Measurements from ENCODE around the gene SLC25A29. TPM values are rescaled to one million over a fixed set of nuclear protein-coding genes. Genes with fewer than 3 reads are reported as not detected.

The SLC25A29 gene, protein sequence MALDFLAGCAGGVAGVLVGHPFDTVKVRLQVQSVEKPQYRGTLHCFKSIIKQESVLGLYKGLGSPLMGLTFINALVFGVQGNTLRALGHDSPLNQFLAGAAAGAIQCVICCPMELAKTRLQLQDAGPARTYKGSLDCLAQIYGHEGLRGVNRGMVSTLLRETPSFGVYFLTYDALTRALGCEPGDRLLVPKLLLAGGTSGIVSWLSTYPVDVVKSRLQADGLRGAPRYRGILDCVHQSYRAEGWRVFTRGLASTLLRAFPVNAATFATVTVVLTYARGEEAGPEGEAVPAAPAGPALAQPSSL
- total RNA-seq (2021; fragmentation: NEBNext Ultra II Directional; extraction: Animal tissue kit (Norgen Biotek cat#: 25700)) (135 TPM in 2 replicates), polyA plus RNA-seq (2011; rRNA removed) (177 and 264 TPM in 2 replicates), polyA minus RNA-seq (2011; rRNA and poly(A)+ RNA removed) (33.9 and 54.6 TPM in 2 replicates)
- 246 TPM for polyA plus RNA-seq (2011; cell fraction: cytosol; rRNA removed)
- polyA plus RNA-seq (2011; cell fraction: nucleus; rRNA removed), result 602 TPM
- 92.8 to 166 TPM (median 134 TPM) in 4 replicates for polyA plus RNA-seq (2012, experiment 1 of 2)
- polyA plus RNA-seq (2012, experiment 2 of 2), result 78.3 TPM
- 83.1 TPM for polyA plus RNA-seq (2013, experiment 1 of 2)
- 73.2 TPM for polyA plus RNA-seq (2013, experiment 2 of 2)
- 70.1 TPM for polyA minus RNA-seq (2011; cell fraction: cytosol; rRNA and poly(A)+ RNA removed)
- polyA minus RNA-seq (2011; cell fraction: nucleus; rRNA and poly(A)+ RNA removed), result 124 TPM
- long read RNA-seq, experiment 1, transcript SLC25A29-201 (4 exons, 2,385 nt), result major isoform, 16 of 42 reads
- long read RNA-seq, experiment 1, partial matches to known transcripts, result 1 of 42 reads
- long read RNA-seq, experiment 1, other reads (novel, unspliced or antisense), result 22 of 42 reads
- long read RNA-seq, experiment 2, result 0 reads

DNA sequence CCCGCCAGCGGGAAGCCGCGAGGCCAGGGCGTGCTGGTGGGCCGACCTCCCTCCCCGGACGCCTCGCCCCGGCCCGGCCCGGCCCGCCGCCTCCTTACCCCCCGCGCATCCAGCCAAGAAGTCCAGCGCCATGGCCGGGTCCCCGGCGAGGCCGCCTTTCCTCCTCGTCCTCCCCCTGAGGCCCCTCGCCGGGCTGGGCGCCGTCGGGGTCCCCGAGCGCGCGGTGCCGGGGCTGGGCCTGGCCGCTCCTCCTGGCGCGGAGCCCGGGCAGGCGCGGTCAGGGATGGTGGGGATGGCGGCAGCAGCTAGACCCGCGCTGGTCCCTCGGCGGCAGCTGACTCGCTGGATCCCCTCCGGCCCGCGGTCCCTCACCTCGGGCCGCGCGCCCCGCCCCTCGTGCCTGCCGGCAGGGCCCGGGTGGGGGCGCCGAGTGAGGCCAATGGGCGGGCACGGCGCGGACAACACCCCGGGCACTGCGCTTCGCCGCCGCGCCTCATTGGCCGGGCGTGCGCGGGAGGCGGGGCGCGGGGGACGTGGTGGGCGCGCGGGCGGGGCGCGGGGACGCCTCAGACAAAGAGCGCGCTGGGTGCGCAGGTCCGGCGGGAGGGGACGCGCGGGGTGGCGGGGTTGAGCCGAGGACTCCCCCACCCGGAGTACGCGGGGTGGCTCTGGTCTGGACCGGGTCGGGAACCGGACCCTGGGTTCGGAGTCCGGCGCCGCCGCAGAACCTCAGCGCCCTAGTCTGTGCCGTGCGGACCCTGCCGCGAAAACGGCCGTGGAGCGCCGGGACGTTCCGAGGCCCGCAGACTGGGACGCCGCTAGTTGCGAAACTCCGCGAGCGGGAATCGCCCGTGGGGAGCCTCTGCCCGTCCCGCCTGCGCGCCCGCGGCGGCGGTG, at the start of gene SLC25A29:
Gene SLC25A29 (minus strand): TSS at position 344 of the 897 bp plus-strand sequence. CDS start 212 bp downstream, at position 132.
- CTCF ChIA-PET (ENCODE audit: partially characterized antibody), result interaction anchor here (0.6 to 3.0 kb wide), 3 partner anchors 16 to 112 kb away, joined by 4 to 10 read pairs (median 4); no protein-coding TSS in a partner anchor
- no peaks in the 10 kb centered on the region for H3K36me3 ChIP-seq (ENCODE audit: control insufficient read depth in 2 of 4, insufficient read depth in 4 of 4, low read length in 3 of 4)
- peak within 1 kb of the TSS; percentile 95 for H4K8ac ChIP-seq (ENCODE audit: extremely low read depth, insufficient read depth, low read length)
- H2AFZ ChIP-seq (ENCODE audit: low read length), result no peak within 1 kb of the TSS
- H2AK5ac ChIP-seq (ENCODE audit: low read depth, low read length), result no peak within 1 kb of the TSS
- H3K4me1 ChIP-seq (replicated peaks in 1 of 4; ENCODE audit: control insufficient read depth in 3 of 4, insufficient read depth in 4 of 4, low read length in 3 of 4), result peaks cover 10 to 29% (median 18%) of the 10 kb centered on the region in 4 experiments
- H3K79me1 ChIP-seq (ENCODE audit: low read depth, low read length), result peaks cover 8% of the 10 kb centered on the region
- no peak within 1 kb of the TSS for H2BK120ac ChIP-seq (replicated peaks; ENCODE audit: low read depth, low read length)
- H3K79me2 ChIP-seq (ENCODE audit: control insufficient read depth in 1 of 2, insufficient read depth in 2 of 2, low read length in 2 of 2), result peaks cover 6 to 35% of the 10 kb centered on the region in 2 experiments; a peak in 3 of 4 replicates
- 0 out of 2 replicates have a peak within 1 kb of the TSS, but pooled peaks have one; percentile 32 for H2BK20ac ChIP-seq (ENCODE audit: low read length)
- peaks cover 18% of the 10 kb centered on the region; the same call in 1 of the 2 replicates for H3K23me2 ChIP-seq (ENCODE audit: low read depth, low read length)
- no peaks in the 10 kb centered on the region for H3K9me3 ChIP-seq (ENCODE audit: insufficient read depth in 2 of 2, low read depth in 1 of 2, low read length in 1 of 2)
- peaks cover 16 to 17% of the 10 kb centered on the region in 2 experiments for H4K20me1 ChIP-seq (replicated peaks in 1 of 2; ENCODE audit: control insufficient read depth in 1 of 2, insufficient read depth in 2 of 2, low read length in 2 of 2)
- POLR2A ChIA-PET (ENCODE audit: partially characterized antibody), result interaction anchor here (0.8 to 14.7 kb wide), 14 partner anchors 8 to 260 kb away, joined by 3 to 200 read pairs (median 4); partner anchors contain the start of gene SLC25A47
- H3K4me3 ChIP-seq (ENCODE audit: extremely low read depth in 1 of 4, insufficient read depth in 2 of 4, low read depth in 3 of 4, low read length in 4 of 4), result peak within 1 kb of the TSS; percentile 70 to 95 (median 81)
- peak within 1 kb of the TSS; percentile 9 for H3K23ac ChIP-seq (ENCODE audit: insufficient read length)
- H3K56ac ChIP-seq (replicated peaks; ENCODE audit: insufficient read length, low read depth, low read length), result peak within 1 kb of the TSS; percentile 87
- peak within 1 kb of the TSS; percentile 88 for H4K5ac ChIP-seq (ENCODE audit: insufficient read length, low read depth, low read length)
- peak within 1 kb of the TSS; percentile 90 to 91 for H3K4me2 ChIP-seq (ENCODE audit: insufficient read depth in 1 of 2, low read depth in 2 of 2, low read length in 2 of 2)
- no peak within 1 kb of the TSS for H2BK12ac ChIP-seq (ENCODE audit: low read depth, low read length)
- peak within 1 kb of the TSS; percentile 25 for H4K91ac ChIP-seq (replicated peaks; ENCODE audit: insufficient read length, low read length)
- peak within 1 kb of the TSS; percentile 74 for H3K27ac ChIP-seq (ENCODE audit: low read depth, low read length)
- peak within 1 kb of the TSS; percentile 87 for H3K18ac ChIP-seq (ENCODE audit: extremely low read depth, low read length)
- H3K9ac ChIP-seq (replicated peaks in 1 of 4; ENCODE audit: extremely low read depth in 1 of 4, low read depth in 3 of 4, low read length in 3 of 4), result peak within 1 kb of the TSS; percentile 61 to 95 (median 81)
- DNase-seq (ENCODE audit: low read depth in 1 of 2, low spot score in 2 of 2), result peak in 1 of 2 experiments; percentile 89
- no peak within 1 kb of the TSS for H3K14ac ChIP-seq (ENCODE audit: insufficient read length)
- no peaks in the 10 kb centered on the region; a peak in 1 of 7 replicates for H3K27me3 ChIP-seq (replicated peaks in 1 of 4; ENCODE audit: control insufficient read depth in 3 of 4, extremely low read depth in 1 of 4, insufficient read depth in 3 of 4, low read length in 3 of 4)
- H2BK15ac ChIP-seq (ENCODE audit: low read length), result no peak within 1 kb of the TSS
- WGBS, 2 experiments (ENCODE audit: extremely low coverage in 1 of 2, insufficient coverage in 1 of 2, insufficient read length in 1 of 2, insufficient replicate concordance in 2 of 2, low coverage in 1 of 2, low lambda C conversion rate in 2 of 2, missing lambda C conversion rate in 1 of 2), result 2% methylated on average over 44 of the region's 131 CpGs; no CpG with 5 or more reads in 1 of the 2 experiments
- FAIRE-seq, result no peak
- peak within 1 kb of the TSS; percentile 53 for H3K4ac ChIP-seq (replicated peaks; ENCODE audit: insufficient read length, low read depth, low read length)
- peak within 1 kb of the TSS; percentile 78; the same call in 1 of the 2 replicates for H2BK5ac ChIP-seq (ENCODE audit: low read depth, low read length)
- peak; percentile 14 to 39; a peak in 2 of 4 replicates for TF ChIP-seq HDAC2 (IDR thresholded peaks at IDR 0.05; ENCODE audit: borderline replicate concordance in 1 of 2, low read depth in 2 of 2, low read length in 2 of 2)
- peak; percentile 42; the same call in 1 of the 2 replicates for TF ChIP-seq CEBPB (IDR thresholded peaks at IDR 0.05; ENCODE audit: low read depth, low read length)
- TF ChIP-seq POLR2AphosphoS5 (IDR thresholded peaks at IDR 0.05; ENCODE audit: low read depth, low read length), result peak; percentile 50
- TF ChIP-seq SP4 (IDR thresholded peaks at IDR 0.05; ENCODE audit: low read length), result no peak
- no peak for TF ChIP-seq CHD2 (IDR thresholded peaks at IDR 0.05; ENCODE audit: low read length)
- TF ChIP-seq RXRA (IDR thresholded peaks at IDR 0.05; ENCODE audit: insufficient read depth, low read depth, low read length), result no peak
- peak; percentile 19 for TF ChIP-seq KDM4A (IDR thresholded peaks at IDR 0.05; ENCODE audit: low read depth, low read length, severe bottlenecking)

Measured in H1 (cell line).